Activated CD4-positive, alpha-beta T cell treated with anti-CD3 and anti-CD28 coated beads, Interleukin-2, Interleukin-6, amounts not matched to agents 100 ng/mL and 50 ng/mL, durations not matched to agents 16 hours and 8 hours (primary cell): ENCODE results near the gene CHID1.

ENCODE experiments used
- DNase-seq: peaks from one replicate; pipeline ENCODE4 v3.0.0-alpha.2; 2020

CHID1 gene

DNA sequence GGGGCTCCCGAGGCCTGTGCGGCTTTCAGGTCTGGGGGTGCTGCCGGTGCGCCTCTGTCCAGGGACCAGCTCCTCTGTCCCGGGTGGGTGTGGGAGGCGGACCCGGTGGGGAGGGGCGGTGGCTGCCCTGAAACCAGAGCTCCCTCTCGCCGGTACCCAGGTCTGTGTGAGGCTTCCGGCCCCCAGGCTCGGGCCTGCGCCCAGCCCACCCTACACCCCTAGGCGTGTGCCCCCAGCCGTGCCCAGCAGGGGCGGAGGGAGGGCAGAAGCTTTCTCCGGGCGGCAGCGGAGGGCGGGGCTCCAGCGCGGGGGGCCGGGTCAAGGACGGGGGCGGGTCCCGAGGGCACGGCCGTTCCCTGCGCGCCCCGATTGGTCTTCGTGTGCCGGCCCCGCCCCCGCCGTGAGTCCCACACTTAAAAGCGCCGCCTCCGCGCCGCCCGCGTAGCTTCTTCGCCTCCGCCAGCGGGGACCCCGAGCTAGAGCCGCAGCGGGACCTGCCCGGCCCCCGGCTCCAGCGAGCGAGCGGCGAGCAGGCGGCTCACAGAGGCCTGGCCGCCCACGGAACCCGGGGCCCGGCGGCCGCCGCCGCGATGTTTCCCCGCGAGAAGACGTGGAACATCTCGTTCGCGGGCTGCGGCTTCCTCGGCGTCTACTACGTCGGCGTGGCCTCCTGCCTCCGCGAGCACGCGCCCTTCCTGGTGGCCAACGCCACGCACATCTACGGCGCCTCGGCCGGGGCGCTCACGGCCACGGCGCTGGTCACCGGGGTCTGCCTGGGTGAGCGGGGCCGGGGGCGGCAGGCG lies 91.3 kb downstream of the CHID1 start:
- peak; percentile 92 for DNase-seq

- DNase-seq, result no peak
These were observed 92.0 kb downstream of the CHID1 start, which contains the start of gene PNPLA2 for GRCh38 chr11:818396-819128. TSS of gene PNPLA2 (plus strand) at chr11:818914. CDS start at chr11:819719, 805 bp downstream.
